H9 (cell line): ENCODE results near the gene RAD54L2. TPM values are rescaled to one million over a fixed set of nuclear protein-coding genes. Genes with fewer than 3 reads are reported as not detected.

Source experiments
- DNase-seq: peaks from one replicate; pipeline ENCODE4 v3.0.0-alpha.2; 2017
- H2AFZ ChIP-seq: one replicate; pipeline ENCODE4 v1.6.1; 2013; ENCODE audit warnings: mild to moderate bottlenecking, low read length, control low read depth, moderate library complexity
- H2AK5ac ChIP-seq: 2 replicates; pipeline ENCODE4 v1.6.1; 2013; ENCODE audit warnings: low read length, control low read depth, mixed read lengths; ENCODE audit not compliant: insufficient read length
- H2BK120ac ChIP-seq: one replicate; pipeline ENCODE4 v1.6.1; 2013; ENCODE audit warnings: low read depth, mild to moderate bottlenecking, low read length, control low read depth, inconsistent platforms; ENCODE audit not compliant: poor library complexity, severe bottlenecking
- H2BK12ac ChIP-seq: 2 replicates; pipeline ENCODE4 v1.6.1; 2013; ENCODE audit warnings: low read length, control low read depth, mixed read lengths, low read depth; ENCODE audit not compliant: insufficient read length
- H2BK15ac ChIP-seq: 2 replicates; pipeline ENCODE4 v1.6.1; 2013; ENCODE audit warnings: low read depth, low read length, control low read depth
- H2BK20ac ChIP-seq: one replicate; pipeline ENCODE4 v1.6.1; 2013; ENCODE audit warnings: low read depth, mild to moderate bottlenecking, low read length, control low read depth, inconsistent platforms; ENCODE audit not compliant: poor library complexity, severe bottlenecking
- H2BK5ac ChIP-seq: 2 replicates; pipeline ENCODE4 v1.6.1; 2013; ENCODE audit warnings: low read length, control low read depth, mixed read lengths; ENCODE audit not compliant: insufficient read length
- H3K14ac ChIP-seq: 2 replicates; pipeline ENCODE4 v1.6.1; 2013; ENCODE audit warnings: low read length, control low read depth; ENCODE audit not compliant: insufficient read depth
- H3K18ac ChIP-seq: 2 replicates; pipeline ENCODE4 v1.6.1; 2013; ENCODE audit warnings: low read depth, mild to moderate bottlenecking, mixed read lengths, low read length, control low read depth; ENCODE audit not compliant: insufficient read length
- H3K23ac ChIP-seq: 2 replicates; pipeline ENCODE4 v1.6.1; 2013; ENCODE audit warnings: low read length, control low read depth, mixed read lengths, low read depth; ENCODE audit not compliant: insufficient read length
- H3K23me2 ChIP-seq: 2 replicates; pipeline ENCODE4 v1.6.1; 2013; ENCODE audit warnings: low read depth, mild to moderate bottlenecking, mixed read lengths, low read length, control low read depth; ENCODE audit not compliant: insufficient read length, poor library complexity, severe bottlenecking
- H3K27ac ChIP-seq: 2 replicates; pipeline ENCODE4 v1.5.1; 2013; ENCODE audit warnings: low read length, control low read depth, mixed read lengths, low read depth; ENCODE audit not compliant: insufficient read length
- H3K27me3 ChIP-seq: 2 replicates; pipeline ENCODE4 v1.6.1; 2013; ENCODE audit warnings: low read length, control low read depth, inconsistent platforms; ENCODE audit not compliant: insufficient read depth
- H3K4ac ChIP-seq: 2 replicates; pipeline ENCODE4 v1.6.1; 2013; ENCODE audit warnings: low read depth, mild to moderate bottlenecking, control low read depth, inconsistent platforms, low read length, moderate library complexity
- H3K4me1 ChIP-seq: 2 replicates; pipeline ENCODE4 v1.6.1; 2013; ENCODE audit warnings: low read length, control low read depth, inconsistent platforms; ENCODE audit not compliant: insufficient read depth
- H3K4me2 ChIP-seq: 2 replicates; pipeline ENCODE4 v1.6.1; 2013; ENCODE audit warnings: low read length, control low read depth, mixed read lengths; ENCODE audit not compliant: insufficient read length, insufficient read depth
- H3K56ac ChIP-seq: 2 replicates; pipeline ENCODE4 v1.6.1; 2013; ENCODE audit warnings: low read depth, mild to moderate bottlenecking, mixed read lengths, low read length, control low read depth; ENCODE audit not compliant: insufficient read length
- H3K79me1 ChIP-seq: 2 replicates; pipeline ENCODE4 v1.6.1; 2013; ENCODE audit warnings: low read depth, mild to moderate bottlenecking, moderate library complexity, low read length, control low read depth, inconsistent platforms; ENCODE audit not compliant: insufficient read depth, poor library complexity, severe bottlenecking
- H3K79me2 ChIP-seq: 2 replicates; pipeline ENCODE4 v1.6.1; 2013; ENCODE audit warnings: low read length, control low read depth, inconsistent platforms; ENCODE audit not compliant: insufficient read depth
- H3K9ac ChIP-seq: 2 replicates; pipeline ENCODE4 v1.6.1; 2013; ENCODE audit warnings: low read length, control low read depth, mixed read lengths; ENCODE audit not compliant: insufficient read length; ENCODE audit errors: extremely low read depth
- H3K9me3 ChIP-seq: one replicate; pipeline ENCODE4 v1.6.1; 2013; ENCODE audit warnings: low read depth, low read length, inconsistent platforms; ENCODE audit not compliant: control insufficient read depth
- H3T11ph ChIP-seq: one replicate; pipeline ENCODE4 v1.6.1; 2013; ENCODE audit warnings: mild to moderate bottlenecking, low read length, control low read depth, inconsistent platforms
- H4K20me1 ChIP-seq: one replicate; pipeline ENCODE4 v1.6.1; 2013; ENCODE audit not compliant: control insufficient read depth, insufficient read length, insufficient read depth
- H4K5ac ChIP-seq: 2 replicates; pipeline ENCODE4 v1.6.1; 2013; ENCODE audit warnings: low read depth, mild to moderate bottlenecking, mixed read lengths, low read length, control low read depth; ENCODE audit not compliant: insufficient read length
- H4K8ac ChIP-seq: replicated peaks from 2 replicates; pipeline ENCODE4 v1.6.1; 2013; ENCODE audit warnings: low read length, control low read depth, mixed read lengths, low read depth; ENCODE audit not compliant: insufficient read length
- H4K91ac ChIP-seq: 2 replicates; pipeline ENCODE4 v1.6.1; 2013; ENCODE audit warnings: low read depth, mild to moderate bottlenecking, moderate library complexity, mixed read lengths, low read length, control low read depth; ENCODE audit not compliant: insufficient read length
- H3K27ac Mint-ChIP-seq, 3 experiments: 2 replicates in 2 of 3; 3 replicates in 1 of 3; pipeline ENCODE4 v1.8.0; 2020 to 2021; ENCODE audit warnings: mixed read lengths in 3 of 3, mild to moderate bottlenecking in 1 of 3, moderate library complexity in 1 of 3
- H3K27me3 Mint-ChIP-seq: 2 replicates; pipeline ENCODE4 v1.8.0; 2021; ENCODE audit warnings: low read depth, mild to moderate bottlenecking, moderate library complexity, mixed read lengths
- H3K36me3 Mint-ChIP-seq, 3 experiments: 2 replicates in 2 of 3; 3 replicates in 1 of 3; pipeline ENCODE4 v1.8.0; 2020 to 2021; ENCODE audit warnings: low read depth in 3 of 3, mixed read lengths in 3 of 3; ENCODE audit not compliant: insufficient read depth in 1 of 3
- H3K4me1 Mint-ChIP-seq, 2 experiments: 2 replicates each; pipeline ENCODE4 v1.8.0; 2020; ENCODE audit warnings: mixed read lengths in 2 of 2
- H3K4me3 Mint-ChIP-seq, 2 experiments: 2 replicates in 1 of 2; 3 replicates in 1 of 2; pipeline ENCODE4 v1.8.0; 2020 to 2021; ENCODE audit warnings: mild to moderate bottlenecking in 2 of 2, mixed read lengths in 2 of 2, moderate library complexity in 1 of 2
- H3K9me3 Mint-ChIP-seq, 2 experiments: 2 replicates in 1 of 2; 3 replicates in 1 of 2; pipeline ENCODE4 v1.8.0; 2020; ENCODE audit warnings: mild to moderate bottlenecking in 2 of 2, mixed read lengths in 2 of 2, moderate library complexity in 1 of 2
- CTCF ChIP-seq: fragments of 200-600 bp; sonication (generic); conservative IDR thresholded peaks from 3 replicates; pipeline ENCODE4 v1.8.0; 2021; ENCODE audit warnings: antibody characterized with exemption, mild to moderate bottlenecking
- whole genome bisulfite sequencing: extraction: QIAGEN DNeasy Blood & Tissue Kit; methylation state at CpG from one replicate; pipeline ENCODE4 v1.1.7; 2013; ENCODE audit warnings: missing lambda C conversion rate, low lambda C conversion rate, mixed read lengths; ENCODE audit not compliant: insufficient read length; ENCODE audit errors: extremely low coverage; 5-methylcytosine and 5-hydroxymethylcytosine counted together
- total RNA-seq: library from RNA; stranded (reverse); gene quantifications from 2 replicates; pipeline ENCODE4 v1.2.1, GENCODE V29; 2021

The RAD54L2 gene
- total RNA-seq, 1 experiment from 2014 or later = 40.7 TPM

- Histone ChIP-seq H3K18ac (no peak overlapping the region), H2AK5ac (no peak overlapping the region), H3K23ac (no peak overlapping the region), H3K9me3 (no peaks in the 10 kb centered on the region), H3K14ac (no peak overlapping the region), H3K4me1 (no peaks in the 10 kb centered on the region), H4K5ac (no peak overlapping the region), H3K79me2 (no peaks in the 10 kb centered on the region; the same call in 1 of the 2 replicates), H4K91ac (no peak overlapping the region), H4K20me1 (no peaks in the 10 kb centered on the region), H3K56ac (no peak overlapping the region), H3K9ac (no peak overlapping the region), H4K8ac (no peak overlapping the region), H3K79me1 (no peaks in the 10 kb centered on the region), H2AFZ (no peak overlapping the region), H3K27ac (no peak overlapping the region), H3T11ph (no peak overlapping the region), H2BK20ac (no peak overlapping the region), H2BK12ac (no peak overlapping the region), H2BK120ac (no peak overlapping the region), H3K27me3 (no peaks in the 10 kb centered on the region), H3K4ac (no peak overlapping the region), H2BK5ac (no peak overlapping the region), H3K4me2 (no peak overlapping the region), H2BK15ac (no peak overlapping the region), H3K23me2 (no peaks in the 10 kb centered on the region)
- H3K36me3 Mint-ChIP-seq = peaks cover 0 to 34% (median 9%) of the 10 kb centered on the region in 3 experiments; a peak in 5 of 7 replicates
- H3K9me3 Mint-ChIP-seq = no peaks in the 10 kb centered on the region
- peaks cover 4 to 7% of the 10 kb centered on the region in 2 experiments for H3K4me1 Mint-ChIP-seq
- H3K27ac Mint-ChIP-seq = no peak overlapping the region
- no peak for TF ChIP-seq CTCF
- no peaks in the 10 kb centered on the region for H3K27me3 Mint-ChIP-seq
- H3K4me3 Mint-ChIP-seq = no peak overlapping the region
- no peak for DNase-seq
- WGBS = no CpG with 5 or more reads among the region's 10 CpGs
These were observed 10.8 kb downstream of the RAD54L2 start for GRCh38 chr3:51549311-51549710.
